ENCODE data around the gene ANKRD52. TPM values are rescaled to one million over a fixed set of nuclear protein-coding genes. Genes with fewer than 3 reads are reported as not detected.

ANKRD52 gene
- total RNA-seq, 1 donor from 2014 or later, result 9.1 TPM

- H3K27ac ChIP-seq, result no peak overlapping the region
Observed at GRCh38 chr12:56258820-56259183, 618 bp upstream of the ANKRD52 start.

GRCh38 chr12:56257491-56258067 lies 605 bp downstream of the ANKRD52 start:
- Histone ChIP-seq H2AFZ (replicated peaks) (peak overlapping the region; percentile 92), H3F3A (ENCODE audit: low read depth) (peaks cover 22% of the 10 kb centered on the region), H4K20me1 (ENCODE audit: low read depth) (peaks cover 25% of the 10 kb centered on the region), H3K27ac (peak overlapping the region; percentile 46), H3K79me2 (ENCODE audit: low read depth) (peaks cover 30% of the 10 kb centered on the region), H3K4me2 (peak overlapping the region; percentile 100), H3K9me3 (ENCODE audit: low read depth) (no peaks in the 10 kb centered on the region), H3K4me1 (peaks cover 17% of the 10 kb centered on the region), H3K4me3 (peak overlapping the region; percentile 100), H3K27me3 (no peaks in the 10 kb centered on the region), H3K36me3 (no peaks in the 10 kb centered on the region), H3K9ac (peak overlapping the region; percentile 95)
- peaks cover 18% of the 10 kb centered on the region for H3K4me1 Mint-ChIP-seq
- peaks cover 24% of the 10 kb centered on the region for H3K36me3 Mint-ChIP-seq
- peak overlapping the region; percentile 98 for H3K4me3 Mint-ChIP-seq
- TF ChIP-seq CTCF (IDR thresholded peaks at IDR 0.05) (peak; percentile 31), EZH2 (IDR thresholded peaks at IDR 0.05) (peak; percentile 41), EZH2phosphoT487 (IDR thresholded peaks at IDR 0.05) (no peak)
- peaks cover 5% of the 10 kb centered on the region for H3K27me3 Mint-ChIP-seq (ENCODE audit: insufficient read depth, low read depth)
- DNase-seq (ENCODE audit: low spot score), result peak; percentile 78
- H3K27ac Mint-ChIP-seq, result peak overlapping the region; percentile 77
- H3K9me3 Mint-ChIP-seq, result no peaks in the 10 kb centered on the region

More at GRCh38 chr12:56258820-56259183, 618 bp upstream of the ANKRD52 start:
- Mint-ChIP-seq H3K9me3 (no peaks in the 10 kb centered on the region), H3K36me3 (peaks cover 16% of the 10 kb centered on the region), H3K4me3 (peak overlapping the region; percentile 90), H3K27ac (peak overlapping the region; percentile 77), H3K4me1 (peaks cover 18% of the 10 kb centered on the region), H3K27me3 (ENCODE audit: insufficient read depth, low read depth) (peaks cover 2% of the 10 kb centered on the region)
- Histone ChIP-seq H3K4me3 (peak overlapping the region; percentile 100), H3K79me2 (ENCODE audit: low read depth) (peaks cover 30% of the 10 kb centered on the region), H2AFZ (replicated peaks) (peak overlapping the region; percentile 92), H3F3A (ENCODE audit: low read depth) (peaks cover 22% of the 10 kb centered on the region), H3K27me3 (no peaks in the 10 kb centered on the region), H4K20me1 (ENCODE audit: low read depth) (peaks cover 25% of the 10 kb centered on the region), H3K4me1 (peaks cover 17% of the 10 kb centered on the region), H3K36me3 (no peaks in the 10 kb centered on the region), H3K4me2 (peak overlapping the region; percentile 100), H3K9me3 (ENCODE audit: low read depth) (no peaks in the 10 kb centered on the region), H3K9ac (no peak overlapping the region)
- TF ChIP-seq EZH2phosphoT487 (IDR thresholded peaks at IDR 0.05) (no peak), EZH2 (IDR thresholded peaks at IDR 0.05) (no peak), CTCF (IDR thresholded peaks at IDR 0.05) (no peak)
- no peak for DNase-seq (ENCODE audit: low spot score)

- H3K4me2 ChIP-seq, result peak overlapping the region; percentile 100
- no peak for TF ChIP-seq EZH2 (IDR thresholded peaks at IDR 0.05)
- TF ChIP-seq EZH2phosphoT487 (IDR thresholded peaks at IDR 0.05), result no peak
- no peak for TF ChIP-seq CTCF (IDR thresholded peaks at IDR 0.05)
Observed at GRCh38 chr12:56257071-56257470, 1.1 kb downstream of the ANKRD52 start.

More at GRCh38 chr12:56257071-56257470, 1.1 kb downstream of the ANKRD52 start:
- H2AFZ ChIP-seq (replicated peaks), result no peak overlapping the region
- H3K9me3 ChIP-seq (ENCODE audit: low read depth), result no peaks in the 10 kb centered on the region
- H3K79me2 ChIP-seq (ENCODE audit: low read depth), result peaks cover 30% of the 10 kb centered on the region
- H3K27ac ChIP-seq, result no peak overlapping the region
- Mint-ChIP-seq H3K4me3 (peak overlapping the region; percentile 98), H3K9me3 (no peaks in the 10 kb centered on the region), H3K4me1 (peaks cover 18% of the 10 kb centered on the region), H3K36me3 (peaks cover 24% of the 10 kb centered on the region), H3K27me3 (ENCODE audit: insufficient read depth, low read depth) (peaks cover 5% of the 10 kb centered on the region), H3K27ac (no peak overlapping the region)
- H3F3A ChIP-seq (ENCODE audit: low read depth), result peaks cover 22% of the 10 kb centered on the region
- H3K4me3 ChIP-seq, result peak overlapping the region; percentile 100
- DNase-seq (ENCODE audit: low spot score), result no peak
- peaks cover 25% of the 10 kb centered on the region for H4K20me1 ChIP-seq (ENCODE audit: low read depth)
- peaks cover 17% of the 10 kb centered on the region for H3K4me1 ChIP-seq
- H3K27me3 ChIP-seq, result no peaks in the 10 kb centered on the region
- H3K36me3 ChIP-seq, result no peaks in the 10 kb centered on the region
- H3K9ac ChIP-seq, result peak overlapping the region; percentile 95

Data from neural progenitor cell (in vitro differentiated cells).